GM21825 (cell line): ENCODE measurements around the gene DRC3.

Source experiments
- ATAC-seq: cut with Tn5 transposase; IDR thresholded peaks from one replicate; pipeline ENCODE4 v1.9.1; 2021; ENCODE audit warnings: mild to moderate bottlenecking, moderate library complexity; ENCODE audit not compliant: unreplicated experiment

DRC3 gene

DNA sequence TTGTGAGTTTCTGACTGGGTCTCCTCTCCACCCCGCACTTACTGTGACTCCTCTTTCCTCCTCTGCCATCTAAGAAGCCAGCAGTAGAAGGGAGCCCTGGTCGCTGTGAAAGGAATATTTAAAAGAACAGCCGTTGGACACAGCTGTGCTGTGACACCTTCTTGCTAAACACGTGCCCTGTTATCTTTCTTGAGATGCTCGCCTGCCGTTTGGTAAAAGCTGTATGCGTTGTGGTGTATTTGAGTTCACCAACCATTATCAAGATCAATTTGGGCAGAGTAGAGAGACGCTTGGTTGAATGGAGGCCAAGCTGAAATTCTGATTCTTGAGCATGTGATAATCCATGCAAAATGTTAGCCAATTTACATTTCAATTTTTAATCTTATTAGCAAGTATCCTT is 70.3 kb downstream of the DRC3 start:
- ATAC-seq, result no peak

- no peak for ATAC-seq
Measured at GRCh38 chr17:18043491-18043890, 70.8 kb downstream of the DRC3 start.

DNA sequence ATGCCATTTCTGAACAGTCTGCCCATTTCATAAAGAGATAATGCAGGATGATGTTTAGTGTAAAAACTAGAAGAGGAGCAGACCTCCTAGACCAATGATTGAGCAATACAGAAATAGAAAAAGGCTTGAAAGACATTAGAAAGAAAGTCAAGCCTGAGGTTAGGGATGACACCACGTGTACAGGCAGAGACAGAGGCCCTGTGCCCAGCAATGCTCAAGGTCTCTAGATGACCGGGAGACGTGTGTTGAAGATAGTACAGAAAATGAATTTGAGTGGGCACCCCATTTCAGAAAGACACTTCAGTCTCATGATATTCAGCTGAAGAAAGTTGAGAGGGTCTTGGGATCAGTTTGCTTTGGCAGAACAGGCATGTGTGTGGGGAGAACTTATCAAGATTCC is 71.9 kb downstream of the DRC3 start:
- ATAC-seq, result no peak

GRCh38 chr17:18045691-18046350 is 73.2 kb downstream of the DRC3 start:
- no peak for ATAC-seq

DNA sequence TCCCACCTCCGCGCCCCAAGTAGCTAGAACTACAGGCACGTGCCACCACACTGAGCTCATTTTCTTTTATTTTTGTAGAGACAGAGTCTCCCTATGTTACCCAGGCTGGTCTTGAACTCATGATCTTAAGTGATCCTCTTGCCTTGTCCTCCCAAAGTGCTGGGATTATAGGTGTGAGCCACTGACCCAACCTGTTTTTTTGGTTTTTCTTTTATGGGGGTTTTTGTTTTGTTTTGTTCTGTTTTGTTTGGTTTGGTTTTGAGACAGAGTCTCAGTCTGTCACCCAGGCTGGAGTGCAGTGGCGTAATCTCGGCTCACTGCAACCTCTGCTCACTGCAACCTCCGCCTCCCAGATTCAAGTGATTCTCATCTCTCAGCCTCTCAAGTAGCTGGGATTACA is 82.9 kb downstream of the DRC3 start:
- ATAC-seq, result no peak

- ATAC-seq, result no peak
Measured at GRCh38 chr17:18056214-18056613, 83.6 kb downstream of the DRC3 start.

GRCh38 chr17:18059283-18059682 is 86.6 kb downstream of the DRC3 start:
- no peak for ATAC-seq

DNA sequence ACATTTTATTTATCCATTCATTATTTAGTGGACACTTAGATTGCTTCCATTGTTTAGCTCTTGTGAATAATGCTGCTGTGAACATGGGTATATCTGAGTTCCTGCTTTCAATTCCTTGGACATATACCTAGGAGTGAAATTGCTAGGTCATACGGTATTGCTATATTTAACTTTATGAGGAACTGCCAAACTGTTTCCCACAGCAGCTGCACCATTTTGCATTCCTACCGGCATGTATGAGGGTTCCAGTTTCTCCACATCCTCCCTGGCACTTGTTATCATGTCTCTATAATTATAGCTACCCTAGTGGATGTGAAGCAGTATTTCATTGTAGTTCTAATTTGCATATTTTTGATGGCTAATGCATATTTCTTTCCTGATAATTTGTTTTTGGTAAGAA is 91.4 kb downstream of the DRC3 start:
- ATAC-seq, result no peak

- ATAC-seq, result no peak
Measured at GRCh38 chr17:18065546-18065945, 92.9 kb downstream of the DRC3 start.
